ENCODE measurements around the gene ACTL8.

ACTL8 gene

GRCh38 chr1:17772615-17773212 lies 17.6 kb downstream of the ACTL8 start:
- no peak for DNase-seq

GRCh38 chr1:17773591-17774326 lies 18.6 kb downstream of the ACTL8 start:
- no peak for DNase-seq

GRCh38 chr1:17774452-17774851 lies 19.3 kb downstream of the ACTL8 start:
- DNase-seq, result no peak

- DNase-seq, result no peak
These were observed 20.7 kb downstream of the ACTL8 start for GRCh38 chr1:17775796-17776195.

GRCh38 chr1:17776426-17776825 lies 21.3 kb downstream of the ACTL8 start:
- DNase-seq, result no peak

GRCh38 chr1:17777330-17777729 lies 22.2 kb downstream of the ACTL8 start:
- DNase-seq, result no peak

GRCh38 chr1:17777818-17778217 lies 22.7 kb downstream of the ACTL8 start:
- no peak for DNase-seq

GRCh38 chr1:17780916-17781315 lies 25.8 kb downstream of the ACTL8 start:
- DNase-seq, result no peak

- DNase-seq, result no peak
These were observed 34.8 kb downstream of the ACTL8 start for GRCh38 chr1:17789926-17790325.

- DNase-seq, result no peak
These were observed 35.4 kb downstream of the ACTL8 start for GRCh38 chr1:17790383-17791054.

GRCh38 chr1:17791055-17791390 lies 35.9 kb downstream of the ACTL8 start:
- no peak for DNase-seq

GRCh38 chr1:17791480-17791879 lies 36.3 kb downstream of the ACTL8 start:
- no peak for DNase-seq

GRCh38 chr1:17792421-17792820 lies 37.3 kb downstream of the ACTL8 start:
- no peak for DNase-seq

- DNase-seq, result no peak
These were observed 40.1 kb downstream of the ACTL8 start for GRCh38 chr1:17795081-17795809.

GRCh38 chr1:17795836-17796645 lies 40.9 kb downstream of the ACTL8 start:
- no peak for DNase-seq

- no peak for DNase-seq
These were observed 42.3 kb downstream of the ACTL8 start for GRCh38 chr1:17797478-17797877.

GRCh38 chr1:17798011-17798410 lies 42.9 kb downstream of the ACTL8 start:
- no peak for DNase-seq

- DNase-seq, result no peak
These were observed 43.8 kb downstream of the ACTL8 start for GRCh38 chr1:17798799-17799382.

- no peak for DNase-seq
These were observed 44.5 kb downstream of the ACTL8 start for GRCh38 chr1:17799642-17800041.

GRCh38 chr1:17802164-17802563 lies 47.0 kb downstream of the ACTL8 start:
- DNase-seq, result no peak

- no peak for DNase-seq
These were observed 47.8 kb downstream of the ACTL8 start for GRCh38 chr1:17802945-17803344.

Measured in activated gamma-delta T cell (primary cell).